ENCODE measurements around the gene MRM2. TPM values are rescaled to one million over a fixed set of nuclear protein-coding genes. Genes with fewer than 3 reads are reported as not detected.

MRM2 gene
- total and polyA plus RNA-seq, 7 experiments from 2014 or later: 7.1 to 58.3 (median 20.7) TPM

GRCh38 chr7:2242541-2243429, 780 bp upstream of the MRM2 start:
- H3K36me3 Mint-ChIP-seq: peaks cover 0 to 5% (median 0%) of the 10 kb centered on the region in 5 donors
- Histone ChIP-seq H3K4me3 (ENCODE audit: low read length) (peak overlapping the region; percentile 81), H3K27me3 (ENCODE audit: control insufficient read depth in 2 of 2, insufficient read depth in 2 of 2, low read length in 2 of 2) (no peaks in the 10 kb centered on the region), H3K4me1 (ENCODE audit: control insufficient read depth in 2 of 2, insufficient read depth in 2 of 2, low read length in 2 of 2) (peaks cover 0 to 5% of the 10 kb centered on the region in 2 donors), H3K27ac (ENCODE audit: low read depth, low read length) (peak overlapping the region; percentile 86), H3K36me3 (ENCODE audit: control insufficient read depth in 2 of 3, insufficient read depth in 3 of 3, low read length in 3 of 3) (peaks cover 0 to 26% (median 0%) of the 10 kb centered on the region in 3 experiments), H3K9me3 (ENCODE audit: control insufficient read depth in 2 of 3, low read length in 3 of 3) (no peaks in the 10 kb centered on the region)
- ChIA-PET POLR2A (interaction anchor here (1.5 kb wide), 1 partner anchor 111 kb away, joined by 6 read pairs; no protein-coding TSS in a partner anchor), CTCF (interaction anchor here (0.5 to 1.1 kb wide), 2 partner anchors 227 to 476 kb away, joined by 3 read pairs; no protein-coding TSS in a partner anchor)
- peak overlapping the region; percentile 83 to 98 (median 89) for H3K27ac Mint-ChIP-seq
- H3K4me3 Mint-ChIP-seq: peak overlapping the region; percentile 84 to 98 (median 90)
- H3K27me3 Mint-ChIP-seq: no peaks in the 10 kb centered on the region
- intact Hi-C loops (cut with micrococcal nuclease): loop anchor here (1.0 to 10.0 kb wide), 4 partner anchors 10 to 298 kb away; partner anchors contain the start of genes MAD1L1 (in 2 of the 2) and SNX8 (in 1 of the 2)
- H3K4me1 Mint-ChIP-seq: peaks cover 6 to 32% (median 20%) of the 10 kb centered on the region in 7 donors
- DNase-seq (peak in 5 of 9 donors; percentile 12 to 24 (median 22)), ATAC-seq (peak; percentile 47)
- H3K9me3 Mint-ChIP-seq: peaks cover 0 to 2% (median 0%) of the 10 kb centered on the region in 11 donors

- peak overlapping the region in 2 of 10 donors; percentile 29 to 39 for H3K4me3 Mint-ChIP-seq
- no peaks in the 10 kb centered on the region for H3K9me3 ChIP-seq (ENCODE audit: control insufficient read depth in 2 of 3, low read length in 3 of 3)
- H3K27me3 ChIP-seq (ENCODE audit: control insufficient read depth in 2 of 2, insufficient read depth in 2 of 2, low read length in 2 of 2): no peaks in the 10 kb centered on the region
- intact Hi-C loops (cut with micrococcal nuclease): loop anchor here in 1 of 2 donors (10.0 kb wide), 3 partner anchors 314 to 1194 kb away; partner anchors contain the start of genes GPR146 and PSMG3
- peaks cover 6 to 34% (median 20%) of the 10 kb centered on the region in 7 donors for H3K4me1 Mint-ChIP-seq
- POLR2A ChIA-PET: interaction anchor here (1.4 kb wide), 1 partner anchor 11 kb away, joined by 3 read pairs; no protein-coding TSS in a partner anchor
- no peak overlapping the region for H3K27ac Mint-ChIP-seq
- H3K36me3 ChIP-seq (ENCODE audit: control insufficient read depth in 2 of 3, insufficient read depth in 3 of 3, low read length in 3 of 3): peaks cover 0 to 51% (median 0%) of the 10 kb centered on the region in 3 experiments
- CTCF ChIA-PET: no interaction called here
- no peak overlapping the region for H3K27ac ChIP-seq (ENCODE audit: low read depth, low read length)
- no peak overlapping the region for H3K4me3 ChIP-seq (ENCODE audit: low read length)
- DNase-seq (no peak), ATAC-seq (no peak)
- H3K36me3 Mint-ChIP-seq: peaks cover 0 to 18% (median 4%) of the 10 kb centered on the region in 5 donors
- no peaks in the 10 kb centered on the region for H3K9me3 Mint-ChIP-seq
- peaks cover 0 to 5% of the 10 kb centered on the region in 2 donors for H3K4me1 ChIP-seq (ENCODE audit: control insufficient read depth in 2 of 2, insufficient read depth in 2 of 2, low read length in 2 of 2)
- H3K27me3 Mint-ChIP-seq: no peaks in the 10 kb centered on the region
These were observed 2.8 kb downstream of the MRM2 start for GRCh38 chr7:2239242-2239641.

GRCh38 chr7:2237109-2237602, 4.8 kb downstream of the MRM2 start:
- peaks cover 0 to 2% (median 0%) of the 10 kb centered on the region in 11 donors for H3K9me3 Mint-ChIP-seq

GRCh38 chr7:2233926-2234325, 8.1 kb downstream of the MRM2 start:
- peak overlapping the region in 9 of 10 donors; percentile 52 to 88 (median 66) for H3K4me3 Mint-ChIP-seq
- H3K9me3 ChIP-seq (ENCODE audit: control insufficient read depth in 2 of 3, low read length in 3 of 3): no peaks in the 10 kb centered on the region
- no peak overlapping the region for H3K27ac ChIP-seq (ENCODE audit: low read depth, low read length)
- ATAC-seq (no peak), DNase-seq (no peak)
- peaks cover 0 to 54% (median 0%) of the 10 kb centered on the region in 3 experiments for H3K36me3 ChIP-seq (ENCODE audit: control insufficient read depth in 2 of 3, insufficient read depth in 3 of 3, low read length in 3 of 3)
- H3K36me3 Mint-ChIP-seq: peaks cover 0 to 25% (median 4%) of the 10 kb centered on the region in 5 donors
- POLR2A ChIA-PET: interaction anchor here (0.6 kb wide), 1 partner anchor 424 kb away, joined by 3 read pairs; no protein-coding TSS in a partner anchor
- peaks cover 0 to 2% (median 0%) of the 10 kb centered on the region in 11 donors for H3K9me3 Mint-ChIP-seq
- intact Hi-C loops (cut with micrococcal nuclease): loop anchor here (1.0 to 10.0 kb wide), 7 partner anchors 120 to 1189 kb away; partner anchors contain the start of genes EIF3B (in 2 of the 2), BRAT1 (in 1 of the 2), GPR146 (in 1 of the 2) and IQCE (in 1 of the 2)
- CTCF ChIA-PET: no interaction called here
- no peaks in the 10 kb centered on the region for H3K27me3 Mint-ChIP-seq
- peak overlapping the region in 5 of 9 donors; percentile 18 to 78 (median 51) for H3K27ac Mint-ChIP-seq
- peaks cover 13 to 27% of the 10 kb centered on the region in 2 donors for H3K4me1 ChIP-seq (ENCODE audit: control insufficient read depth in 2 of 2, insufficient read depth in 2 of 2, low read length in 2 of 2)
- H3K4me1 Mint-ChIP-seq: peaks cover 16 to 56% (median 31%) of the 10 kb centered on the region in 7 donors
- no peak overlapping the region for H3K4me3 ChIP-seq (ENCODE audit: low read length)
- no peaks in the 10 kb centered on the region for H3K27me3 ChIP-seq (ENCODE audit: control insufficient read depth in 2 of 2, insufficient read depth in 2 of 2, low read length in 2 of 2)

More at GRCh38 chr7:2237109-2237602, 4.8 kb downstream of the MRM2 start:
- Histone ChIP-seq H3K27ac (ENCODE audit: low read depth, low read length) (no peak overlapping the region), H3K4me1 (ENCODE audit: control insufficient read depth in 2 of 2, insufficient read depth in 2 of 2, low read length in 2 of 2) (peaks cover 0 to 8% of the 10 kb centered on the region in 2 donors), H3K9me3 (ENCODE audit: control insufficient read depth in 2 of 3, low read length in 3 of 3) (no peaks in the 10 kb centered on the region), H3K36me3 (ENCODE audit: control insufficient read depth in 2 of 3, insufficient read depth in 3 of 3, low read length in 3 of 3) (peaks cover 0 to 55% (median 0%) of the 10 kb centered on the region in 3 experiments), H3K27me3 (ENCODE audit: control insufficient read depth in 2 of 2, insufficient read depth in 2 of 2, low read length in 2 of 2) (no peaks in the 10 kb centered on the region), H3K4me3 (ENCODE audit: low read length) (no peak overlapping the region)
- intact Hi-C loops (cut with micrococcal nuclease): loop anchor here in 1 of 2 donors (10.0 kb wide), 3 partner anchors 312 to 1192 kb away; partner anchors contain the start of genes GPR146 and PSMG3
- Mint-ChIP-seq H3K36me3 (peaks cover 0 to 18% (median 4%) of the 10 kb centered on the region in 5 donors), H3K4me1 (peaks cover 6 to 39% (median 23%) of the 10 kb centered on the region in 7 donors), H3K27me3 (no peaks in the 10 kb centered on the region), H3K4me3 (peak overlapping the region in 1 of 10 donors; percentile 38), H3K27ac (peak overlapping the region in 3 of 9 donors; percentile 24 to 29 (median 25))
- ChIA-PET POLR2A (no interaction called here), CTCF (no interaction called here)
- ATAC-seq (peak; percentile 65), DNase-seq (no peak)

- Mint-ChIP-seq H3K27me3 (no peaks in the 10 kb centered on the region), H3K4me1 (peaks cover 16 to 58% (median 31%) of the 10 kb centered on the region in 7 donors), H3K4me3 (peak within 1 kb of the TSS; percentile 88 to 98 (median 95)), H3K9me3 (peaks cover 0 to 2% (median 0%) of the 10 kb centered on the region in 11 donors), H3K27ac (peak within 1 kb of the TSS; percentile 66 to 91 (median 86)), H3K36me3 (peaks cover 0 to 26% (median 4%) of the 10 kb centered on the region in 5 donors)
- Histone ChIP-seq H3K4me3 (ENCODE audit: low read length) (peak within 1 kb of the TSS; percentile 99), H3K27ac (ENCODE audit: low read depth, low read length) (peak within 1 kb of the TSS; percentile 80), H3K27me3 (ENCODE audit: control insufficient read depth in 2 of 2, insufficient read depth in 2 of 2, low read length in 2 of 2) (no peaks in the 10 kb centered on the region), H3K4me1 (ENCODE audit: control insufficient read depth in 2 of 2, insufficient read depth in 2 of 2, low read length in 2 of 2) (peaks cover 13 to 27% of the 10 kb centered on the region in 2 donors), H3K9me3 (ENCODE audit: control insufficient read depth in 2 of 3, low read length in 3 of 3) (no peaks in the 10 kb centered on the region), H3K36me3 (ENCODE audit: control insufficient read depth in 2 of 3, insufficient read depth in 3 of 3, low read length in 3 of 3) (peaks cover 0 to 50% (median 0%) of the 10 kb centered on the region in 3 experiments)
- CTCF ChIA-PET: no interaction called here
- intact Hi-C loops (cut with micrococcal nuclease): loop anchor here (1.0 to 10.0 kb wide), 11 partner anchors 9 to 1188 kb away; partner anchors contain the start of genes EIF3B (in 2 of the 2), MRM2 (in 2 of the 2), NUDT1 (in 2 of the 2) and BRAT1 (in 1 of the 2)
- peak; percentile 90 for ATAC-seq
- DNase-seq: peak; percentile 75 to 90 (median 88)
- POLR2A ChIA-PET: interaction anchor here (0.6 to 2.8 kb wide), 5 partner anchors 8 to 1869 kb away, joined by 3 to 12 read pairs (median 3); partner anchors contain the start of genes MRM2 and NUDT1
These were observed 9.1 kb downstream of the MRM2 start, which contains the start of gene MAD1L1 for GRCh38 chr7:2232766-2233520. TSS of gene MAD1L1 (minus strand) at chr7:2232945. CDS start at chr7:2230133, 2,812 bp downstream.
